ENCODE data around the gene GBP4. TPM values are rescaled to one million over a fixed set of nuclear protein-coding genes. Genes with fewer than 3 reads are reported as not detected.
"Not testable (repeated sequence)": the region's sequence is repeated elsewhere in the genome, so short reads cannot be mapped to it uniquely, and the experiment has no call there.

Gene GBP4
- total RNA-seq = 4.1 TPM

DNA sequence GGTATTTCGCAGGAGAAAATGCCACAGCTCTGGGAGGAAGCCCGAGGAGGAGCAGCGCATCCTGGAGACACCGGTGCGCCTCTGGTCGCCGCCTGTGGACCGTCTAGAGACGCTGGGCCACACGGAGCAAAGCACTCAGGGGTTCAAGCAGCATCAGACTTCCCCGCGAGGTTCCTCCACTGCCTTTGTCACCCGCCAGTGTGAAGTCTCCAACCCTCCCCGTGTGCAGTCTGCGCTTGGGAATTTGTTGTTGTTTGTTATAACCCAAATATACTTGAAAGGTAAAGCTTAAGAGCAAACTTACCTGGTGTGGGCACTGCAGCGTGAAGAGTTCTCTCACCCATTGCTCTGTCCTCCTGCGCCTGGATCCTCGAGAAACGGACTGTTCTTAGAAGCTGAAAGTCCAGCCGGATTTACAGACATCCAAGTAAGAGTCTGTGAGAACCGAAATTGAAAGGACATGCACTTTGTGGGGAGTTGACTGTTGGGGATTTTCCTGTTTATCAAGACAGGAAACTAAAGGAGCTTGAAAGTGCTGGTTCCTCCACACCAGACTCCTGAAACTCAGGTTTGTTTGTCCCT, at the start of gene GBP4:
GBP4 (minus strand) TSS at position 452 of the 582 bp plus-strand sequence; CDS start at position 344, 108 bp downstream.
- peak; percentile 8 for DNase-seq

DNA sequence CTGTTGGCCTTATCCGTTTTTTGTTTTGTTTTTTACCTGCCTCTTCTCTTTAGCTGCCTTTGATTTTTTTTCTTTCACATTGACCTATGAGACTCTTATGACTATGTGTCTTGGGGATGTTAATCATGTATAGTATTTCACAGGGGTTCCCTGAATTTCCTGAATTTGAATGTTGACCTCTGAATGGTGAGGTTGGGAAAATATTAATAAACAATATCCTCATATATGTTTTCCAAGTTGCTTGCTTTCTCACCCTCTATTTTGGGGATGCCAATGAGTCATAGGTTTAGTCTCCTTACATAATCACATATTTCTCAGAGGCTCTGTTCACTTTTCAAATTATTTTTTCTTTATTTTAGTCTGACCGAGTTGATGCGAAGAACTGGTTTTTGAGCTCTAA, 44.3 kb upstream of the GBP4 start:
- no peak for DNase-seq

DNA sequence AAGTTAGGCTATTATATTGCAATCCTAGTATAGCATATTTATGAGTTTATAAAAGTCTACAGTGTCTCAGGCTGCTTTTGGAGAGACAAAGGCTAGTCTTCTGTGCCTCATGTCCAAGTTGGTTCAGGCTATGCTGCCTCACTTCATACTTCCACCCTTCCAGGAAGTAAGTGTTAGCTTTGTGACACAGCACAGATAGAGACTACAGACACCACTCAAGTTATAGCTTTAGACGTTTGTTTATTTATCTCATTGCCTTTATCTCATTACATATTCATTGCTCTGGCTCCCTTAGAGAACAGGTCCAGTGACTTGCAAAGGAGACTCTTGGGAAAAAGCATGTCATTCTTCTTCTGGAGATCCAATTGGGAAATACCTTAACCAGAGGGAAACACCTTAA, 22.6 kb upstream of the GBP4 start:
- DNase-seq = no peak

DNA sequence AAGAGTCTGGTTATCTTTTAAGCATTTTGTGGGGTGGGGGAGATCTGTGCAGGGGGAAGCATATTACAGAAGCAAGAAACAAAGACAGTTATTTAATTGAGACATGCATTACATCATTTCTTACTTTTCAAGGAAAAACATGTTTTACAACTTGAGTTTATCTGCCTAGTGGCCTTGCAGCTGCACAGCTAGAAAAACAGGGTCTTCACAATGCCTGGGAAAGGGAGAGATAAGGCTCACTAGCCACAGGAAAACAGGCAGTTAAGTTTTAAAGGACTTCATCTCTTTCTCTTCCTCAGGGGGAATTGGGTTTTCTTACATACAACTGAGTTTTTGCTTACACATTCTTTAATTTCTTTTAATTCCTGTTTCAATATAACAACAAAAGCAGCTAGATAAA, 21.1 kb upstream of the GBP4 start:
- not testable (repeated sequence) for DNase-seq

DNA sequence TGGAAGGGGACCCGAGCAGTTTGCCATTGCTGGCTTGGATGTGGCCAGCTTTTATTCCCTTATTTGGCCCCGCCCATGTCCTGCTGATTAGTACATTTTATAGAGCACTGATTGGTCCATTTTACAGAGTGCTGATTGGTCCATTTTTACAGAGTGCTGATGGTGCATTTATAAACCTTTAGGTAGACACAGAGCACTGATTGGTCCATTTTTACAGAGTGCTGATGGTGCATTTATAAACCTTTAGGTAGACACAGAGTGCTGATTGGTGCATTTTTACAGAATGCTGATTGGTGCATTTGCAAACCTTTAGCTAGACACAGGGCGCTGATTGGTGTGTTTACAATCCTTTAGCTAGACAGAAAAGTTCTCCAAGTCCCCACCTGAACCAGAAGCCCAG, 20.2 kb upstream of the GBP4 start:
- not testable (repeated sequence) for DNase-seq

DNA sequence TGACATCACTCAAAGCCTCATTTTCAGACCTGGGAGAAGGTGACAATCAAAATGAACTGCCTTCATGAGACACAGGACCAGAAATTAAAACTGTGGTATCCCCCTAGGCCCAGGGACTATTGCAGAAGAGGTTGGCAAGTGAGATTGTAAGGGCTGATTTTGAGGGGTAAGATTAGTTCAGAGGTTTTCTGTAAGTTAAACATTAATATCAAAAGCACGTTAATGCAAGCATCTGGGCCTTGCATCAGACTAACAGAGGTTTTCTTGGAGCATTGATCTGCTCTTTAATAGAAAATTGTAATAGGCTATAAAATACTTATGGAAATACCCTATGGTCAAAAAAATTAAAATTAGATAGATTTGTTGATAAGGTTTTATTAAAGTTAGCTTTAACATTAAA, 14.6 kb upstream of the GBP4 start:
- no peak for DNase-seq

GRCh38 chr1:89211035-89211634, 12.4 kb upstream of the GBP4 start:
- no peak for DNase-seq

- no peak for DNase-seq
These were observed 7.6 kb upstream of the GBP4 start for GRCh38 chr1:89206373-89206772.

DNA sequence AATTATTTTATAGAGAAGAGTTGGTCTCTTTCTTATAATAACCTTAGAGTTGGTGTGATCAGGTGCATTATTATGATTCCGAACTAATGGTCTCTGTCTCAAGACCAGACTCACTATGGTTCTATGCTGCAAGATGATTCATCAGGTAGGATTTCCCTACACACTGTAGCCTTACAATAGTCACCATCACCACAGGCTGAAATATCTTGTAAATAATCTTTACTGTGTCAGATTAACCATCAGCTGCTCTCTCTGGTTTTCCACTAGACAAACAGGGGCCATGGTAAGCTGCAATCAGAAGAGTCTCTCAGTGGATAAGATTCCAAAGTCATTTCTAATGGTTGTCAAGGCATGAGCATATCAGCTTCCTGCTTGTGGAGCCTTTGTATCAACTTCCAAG, 4.4 kb upstream of the GBP4 start:
- no peak for DNase-seq

- DNase-seq = peak; percentile 4
These were observed 2.5 kb upstream of the GBP4 start for GRCh38 chr1:89201106-89201794.

DNA sequence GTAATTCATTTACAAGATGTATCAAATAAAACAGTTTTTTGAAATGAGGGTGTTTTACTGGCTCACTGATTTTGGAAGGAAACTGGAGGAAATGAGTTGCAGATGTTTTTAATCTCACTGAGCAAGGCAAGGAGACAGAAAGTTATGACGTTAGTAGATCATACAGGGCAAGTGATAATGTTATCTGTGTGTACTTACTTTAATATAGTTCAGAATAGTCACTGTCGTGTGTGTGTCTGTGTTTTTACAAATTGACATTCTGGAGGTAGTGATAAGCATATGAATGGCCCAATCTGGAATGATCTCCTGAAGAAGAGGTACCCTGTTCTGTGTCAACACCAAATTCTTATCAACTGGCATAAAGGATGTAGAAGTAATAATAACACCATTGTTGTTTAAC, 1.9 kb upstream of the GBP4 start:
- peak; percentile 12 for DNase-seq

GRCh38 chr1:89199525-89200031, 836 bp upstream of the GBP4 start:
- no peak for DNase-seq

- no peak for DNase-seq
These were observed 661 bp downstream of the GBP4 start for GRCh38 chr1:89198081-89198480.

DNA sequence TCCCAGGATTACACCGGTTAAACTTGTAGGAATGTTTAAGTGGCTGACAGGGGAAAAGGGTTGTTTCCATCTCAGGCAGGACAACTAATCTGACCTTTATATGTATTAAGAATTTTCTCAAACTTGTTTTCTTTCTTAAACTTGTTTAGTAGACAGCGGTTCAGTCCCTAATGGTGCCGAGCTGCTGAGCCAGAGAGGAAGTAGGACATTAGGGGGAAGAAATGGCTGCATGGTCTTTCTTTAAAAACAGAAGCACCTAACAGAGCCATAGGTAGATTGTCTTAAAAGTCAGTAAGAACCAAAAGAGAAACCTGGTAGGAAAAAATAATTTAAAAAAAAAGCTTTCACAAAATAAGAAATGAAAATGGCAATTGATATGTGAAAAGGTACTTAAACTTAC, 3.3 kb downstream of the GBP4 start:
- no peak for DNase-seq

DNA sequence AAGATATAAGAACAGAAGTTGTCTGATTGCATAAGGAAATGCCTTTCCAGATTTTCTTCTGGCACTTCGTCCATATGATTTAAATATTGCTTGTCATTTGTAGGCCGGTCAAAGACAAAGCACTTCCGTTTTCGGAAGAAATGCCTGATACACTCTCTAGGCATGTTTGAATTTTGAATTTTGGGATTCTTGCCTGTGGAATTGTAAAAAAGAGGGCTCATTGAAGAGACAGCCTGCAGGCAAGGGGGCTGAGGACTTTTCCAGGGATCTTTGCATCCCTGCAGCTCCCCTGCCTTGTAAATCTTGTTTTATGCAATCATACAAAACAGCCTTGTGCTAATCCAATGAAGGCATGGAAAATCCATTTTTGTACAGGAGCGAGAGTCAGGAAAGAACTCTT, 7.4 kb downstream of the GBP4 start:
- no peak for DNase-seq

GRCh38 chr1:89190017-89190416, 8.7 kb downstream of the GBP4 start:
- DNase-seq = no peak

DNA sequence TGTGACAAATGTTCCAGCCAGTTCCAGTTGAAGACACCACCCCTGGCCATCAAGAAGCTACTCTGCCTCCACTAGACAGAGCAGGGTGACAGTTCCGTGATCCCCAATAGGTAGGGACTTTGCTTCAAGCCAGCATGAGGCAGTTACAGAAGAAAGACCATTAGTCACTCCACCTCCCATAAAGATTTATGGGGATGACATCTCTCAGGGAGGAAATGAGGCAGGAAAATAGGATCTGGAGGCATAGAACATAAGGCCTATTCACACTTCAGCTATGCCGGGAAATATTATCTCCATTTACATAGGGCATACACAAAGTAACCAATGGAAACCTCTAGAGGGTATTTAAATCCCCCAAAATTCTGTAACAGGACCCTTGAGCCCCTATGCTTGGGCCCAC, 19.4 kb downstream of the GBP4 start:
- DNase-seq = no peak

DNA sequence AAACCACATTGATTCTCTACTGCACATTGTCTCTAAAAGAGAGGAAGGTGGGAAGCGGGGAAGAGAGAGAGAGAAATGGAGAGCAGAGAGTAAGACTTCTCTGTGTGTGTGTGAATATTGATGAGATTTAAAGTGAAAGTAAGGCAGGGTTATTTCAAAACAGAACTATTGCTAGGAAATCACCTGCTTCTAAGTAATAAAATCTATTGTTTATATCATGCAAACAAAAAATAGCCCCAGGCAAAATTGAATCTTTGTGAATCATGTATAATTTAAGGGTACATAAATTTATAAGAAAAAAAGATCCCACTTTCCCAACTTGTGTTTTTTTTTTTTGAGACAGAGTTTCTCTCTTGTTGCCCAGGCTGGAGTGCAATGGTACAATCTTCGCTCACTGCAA, 21.8 kb downstream of the GBP4 start:
- DNase-seq = no peak

GRCh38 chr1:89175601-89176256, 23.0 kb downstream of the GBP4 start, which contains the start of gene GBP7:
TSS of gene GBP7 (minus strand) at chr1:89176003. CDS start at chr1:89171935, 4,068 bp downstream.
- no peak for DNase-seq

DNA sequence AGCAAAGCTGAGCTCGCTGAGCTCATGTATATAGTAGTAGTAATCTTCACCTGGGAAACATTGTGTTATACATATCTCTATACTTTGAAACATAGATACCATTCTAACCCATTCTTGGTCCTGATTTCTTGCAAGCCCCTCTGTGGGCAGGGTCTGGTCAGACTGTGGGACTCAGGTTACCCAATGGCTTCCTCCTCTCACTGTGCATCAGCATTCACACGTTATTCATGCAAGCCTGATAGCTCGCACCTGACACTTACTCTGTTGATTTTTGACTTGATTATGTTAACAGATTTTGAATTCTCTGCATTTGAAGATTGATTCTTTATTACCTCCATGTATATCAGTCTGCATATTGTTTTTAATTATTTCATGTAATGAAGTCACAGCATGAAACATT, 24.3 kb downstream of the GBP4 start:
- no peak for DNase-seq

GRCh38 chr1:89172468-89173143, 26.1 kb downstream of the GBP4 start:
- no peak for DNase-seq

- no peak for DNase-seq
These were observed 27.7 kb downstream of the GBP4 start for GRCh38 chr1:89171067-89171438.

Data from tongue (tissue), 2 donors.